RPMI8226 (cell line): ENCODE measurements around the gene PRRC1.

Source experiments
- DNase-seq: peaks from one replicate; pipeline ENCODE4 v3.0.0-alpha.2; 2015

Gene PRRC1

DNA sequence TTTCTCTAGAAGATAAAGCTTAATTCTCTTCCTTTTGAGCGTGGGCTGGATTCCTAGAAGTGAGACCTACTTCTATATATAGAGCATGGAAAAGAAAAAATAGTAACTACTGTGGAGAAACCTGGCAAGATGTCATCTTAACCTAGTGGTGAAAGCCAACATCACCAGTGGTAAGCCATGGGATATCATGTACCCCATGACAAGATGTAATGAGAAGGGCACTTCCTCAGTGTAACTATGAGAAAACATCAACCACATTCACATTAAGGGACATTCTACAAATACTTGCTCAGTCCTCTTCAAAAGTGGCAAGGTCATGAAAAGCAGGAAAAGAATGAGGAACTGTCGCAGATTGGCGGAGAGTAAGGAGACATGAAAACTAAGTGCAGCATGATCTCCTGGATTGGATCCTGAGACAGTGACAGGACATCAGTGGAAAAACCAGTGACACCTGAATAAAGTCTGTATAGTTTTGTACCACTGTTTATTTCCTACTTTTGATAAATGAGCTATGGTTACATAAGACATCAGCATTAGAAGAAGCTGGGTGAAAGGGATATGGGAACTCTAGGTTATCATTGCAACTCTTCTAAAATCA, 65.4 kb downstream of the PRRC1 start:
- no peak for DNase-seq

DNA sequence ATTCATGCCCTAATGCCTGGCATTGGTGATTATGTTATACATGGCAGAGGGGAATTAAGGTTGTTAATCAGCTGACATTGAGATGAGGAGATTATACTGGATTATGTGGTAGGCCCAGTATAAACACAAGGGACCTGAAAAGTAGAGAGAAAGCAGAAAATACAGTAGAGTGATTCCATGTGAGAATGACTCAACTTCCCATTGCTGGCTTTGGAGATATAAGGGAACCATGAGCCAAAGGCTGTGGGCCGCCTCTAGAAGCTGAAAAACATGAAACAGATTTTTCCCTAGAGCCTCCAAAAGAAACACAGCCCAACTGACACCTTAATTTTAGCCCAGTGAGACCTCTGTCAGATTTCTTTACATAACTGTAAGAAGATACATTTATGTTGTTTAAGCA, 66.4 kb downstream of the PRRC1 start:
- DNase-seq, result no peak

GRCh38 chr5:127585661-127586060, 68.2 kb downstream of the PRRC1 start:
- DNase-seq, result no peak

- DNase-seq, result no peak
Observed at GRCh38 chr5:127586066-127586770, 68.8 kb downstream of the PRRC1 start.

DNA sequence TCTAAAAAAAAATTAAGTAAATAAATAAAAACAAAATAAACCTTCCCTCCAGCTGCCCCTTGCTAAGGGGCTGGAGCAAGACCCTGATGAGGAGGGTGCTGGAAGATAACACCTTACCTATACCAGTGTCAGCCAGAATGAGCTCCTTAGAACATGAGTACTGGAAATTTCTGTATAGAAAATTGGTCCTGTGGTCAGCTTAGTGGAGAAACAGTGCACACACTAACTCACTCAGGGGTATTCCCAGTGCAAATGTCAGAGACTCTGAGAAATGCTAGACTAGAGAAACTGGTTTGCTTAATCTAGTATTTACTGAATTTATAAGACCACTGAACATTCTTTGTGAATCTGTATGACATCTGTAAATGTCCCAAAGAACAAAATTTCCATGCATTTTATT, 69.4 kb downstream of the PRRC1 start:
- DNase-seq, result no peak

DNA sequence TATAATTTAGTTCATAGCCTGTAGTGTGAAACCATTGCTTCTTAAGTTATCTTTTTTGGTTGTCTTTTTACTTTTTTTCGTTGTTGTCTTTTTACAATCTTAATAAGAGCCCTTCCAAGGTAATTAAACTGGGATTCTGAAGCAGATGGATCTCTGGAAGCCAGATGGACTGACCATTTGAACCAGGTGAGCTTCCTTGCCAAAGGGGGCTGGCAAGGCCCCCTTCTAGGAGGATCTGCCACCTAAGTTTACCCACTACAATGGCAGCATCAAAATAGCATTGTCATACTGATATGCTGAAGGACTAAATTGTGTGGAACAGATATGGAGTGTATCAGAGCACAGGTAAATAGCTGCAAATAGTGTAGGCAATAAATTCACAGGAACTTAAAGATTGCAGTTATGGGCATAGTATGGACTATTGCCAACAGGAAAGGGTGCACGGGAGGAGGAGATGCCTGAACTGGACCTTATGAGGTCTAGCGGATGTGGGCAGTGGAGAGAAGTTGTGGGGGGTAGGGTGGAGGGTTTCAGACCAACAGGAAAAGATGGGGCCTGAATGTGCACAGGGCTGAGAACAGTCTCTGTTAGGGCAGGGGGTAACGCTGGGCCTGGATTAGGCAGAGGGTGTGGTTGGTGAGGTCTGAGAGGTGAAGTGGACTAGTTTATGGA, 69.9 kb downstream of the PRRC1 start:
- no peak for DNase-seq

DNA sequence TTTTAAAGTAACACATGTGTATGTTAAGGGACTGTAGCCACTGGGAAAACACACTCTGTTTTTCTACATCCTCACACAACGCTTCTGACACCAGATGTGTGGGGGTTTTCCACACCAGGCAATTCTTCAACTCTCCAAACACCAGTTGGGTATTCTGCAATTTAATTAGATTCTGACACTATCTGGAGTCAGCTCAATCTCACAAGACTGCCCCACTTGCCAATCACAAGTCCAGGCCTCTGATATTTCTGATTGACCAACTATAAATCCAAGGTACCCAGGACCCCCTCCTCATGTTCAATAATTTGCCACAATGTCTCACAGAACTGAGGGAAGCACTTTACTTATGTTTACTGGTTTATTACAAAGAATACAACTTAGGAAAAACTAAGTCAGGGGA, 70.9 kb downstream of the PRRC1 start:
- DNase-seq, result no peak

DNA sequence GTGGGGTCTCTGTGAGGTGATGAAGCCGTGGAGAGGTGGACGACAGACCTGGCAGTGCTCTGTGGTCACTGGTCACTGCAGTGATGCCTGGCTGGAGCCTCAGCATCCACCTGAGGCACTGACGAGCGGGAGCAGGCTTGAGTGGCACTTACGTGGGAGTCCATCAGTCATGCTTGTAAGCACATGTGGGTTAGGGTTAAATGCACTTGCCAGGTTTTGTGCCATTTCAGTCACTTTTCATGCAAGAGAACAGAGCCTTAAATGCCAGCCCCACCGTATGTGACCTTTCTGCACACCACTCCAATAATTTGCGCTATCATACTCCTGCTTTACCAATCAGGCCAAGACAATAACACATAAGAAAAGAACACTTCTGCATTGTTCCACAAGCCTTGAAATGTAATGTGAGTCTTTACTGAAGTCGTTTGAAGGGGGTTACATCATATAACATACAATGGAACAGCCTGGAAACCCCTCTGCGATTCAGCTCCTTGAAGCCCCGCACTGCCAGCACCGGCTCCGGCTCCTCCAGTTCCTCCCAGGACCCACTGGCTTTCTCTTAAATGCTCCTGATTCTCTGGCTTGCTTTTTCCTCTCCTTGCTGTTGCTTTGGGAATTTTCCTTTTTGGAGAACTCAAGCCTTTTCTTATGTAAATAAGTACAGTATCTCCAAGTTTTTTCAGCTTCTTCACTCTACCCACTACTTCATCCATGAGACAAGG, 72.0 kb downstream of the PRRC1 start:
- no peak for DNase-seq

DNA sequence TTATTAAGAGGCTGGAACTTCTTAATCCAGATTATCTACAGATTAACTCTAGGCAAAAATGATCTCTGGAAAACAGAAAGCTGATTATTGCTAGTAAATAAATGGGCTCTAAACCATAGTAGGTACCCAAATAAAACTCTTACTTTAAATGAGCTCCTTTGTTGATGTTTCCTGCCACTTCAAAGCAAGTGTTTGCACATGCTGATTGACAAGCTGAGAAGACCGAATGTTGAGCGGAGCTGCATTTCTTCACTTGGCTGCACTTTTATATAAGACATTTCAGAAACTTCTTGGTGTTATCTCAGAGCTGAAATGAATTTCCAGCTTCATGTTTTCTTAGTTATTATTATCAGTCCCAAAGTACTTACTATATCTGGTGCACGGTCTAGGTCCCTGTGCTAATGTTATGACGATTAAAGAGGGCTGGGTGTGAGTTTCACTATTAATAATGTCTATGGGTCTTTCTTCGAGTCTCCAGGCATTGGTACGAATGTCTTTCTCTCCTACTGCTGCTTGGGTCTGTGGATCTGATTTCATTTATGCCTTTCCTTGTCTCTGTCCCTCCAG, 72.8 kb downstream of the PRRC1 start:
- no peak for DNase-seq

- DNase-seq, result no peak
Observed at GRCh38 chr5:127595484-127596368, 78.3 kb downstream of the PRRC1 start.

- DNase-seq, result no peak
Observed at GRCh38 chr5:127596501-127596900, 79.1 kb downstream of the PRRC1 start.

GRCh38 chr5:127599320-127599719, 81.9 kb downstream of the PRRC1 start:
- no peak for DNase-seq

DNA sequence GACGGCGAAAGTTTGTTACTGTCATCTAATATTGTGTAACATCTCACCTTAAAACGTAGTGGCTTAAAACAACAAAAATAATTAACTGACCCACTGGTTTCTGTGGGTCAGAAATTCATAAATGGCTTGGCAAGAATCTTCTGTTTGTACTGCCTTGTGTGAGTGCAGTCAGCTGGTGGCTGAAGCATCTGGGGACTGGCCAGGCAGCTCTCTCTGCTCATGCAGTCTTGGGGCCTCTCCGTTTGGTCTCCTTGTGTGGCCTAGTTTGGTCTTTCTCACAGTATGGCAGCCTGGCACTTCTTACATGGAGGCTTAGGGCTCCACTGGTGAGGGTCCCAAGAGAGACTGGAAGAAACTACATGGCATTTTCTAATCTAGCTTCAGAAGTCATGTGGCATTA, 82.4 kb downstream of the PRRC1 start:
- no peak for DNase-seq

DNA sequence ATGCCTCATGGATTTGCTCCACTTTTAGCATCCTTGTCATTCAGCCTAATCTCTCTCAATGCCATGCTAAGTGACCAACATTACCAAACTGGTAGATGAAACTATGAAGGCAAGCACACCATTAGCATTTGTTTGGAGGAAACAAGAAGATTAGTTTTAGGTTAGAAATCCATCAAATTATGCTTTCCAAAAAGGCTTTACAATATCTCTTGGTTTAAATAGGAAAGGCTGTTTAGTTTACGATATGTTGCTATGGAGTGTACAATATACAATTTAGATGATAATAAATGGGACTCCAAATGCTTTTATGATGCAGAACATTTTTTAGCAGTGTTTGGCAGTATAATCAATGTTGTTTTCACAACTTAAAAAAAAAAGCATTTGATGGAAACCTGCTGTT, 83.7 kb downstream of the PRRC1 start:
- DNase-seq, result no peak

- no peak for DNase-seq
Observed at GRCh38 chr5:127601601-127602000, 84.2 kb downstream of the PRRC1 start.

- DNase-seq, result no peak
Observed at GRCh38 chr5:127602481-127602880, 85.0 kb downstream of the PRRC1 start.

- DNase-seq, result no peak
Observed at GRCh38 chr5:127602896-127603844, 85.7 kb downstream of the PRRC1 start.
